Neural progenitor cell (in vitro differentiated cells): ENCODE results near the gene SLC25A1. TPM values are rescaled to one million over a fixed set of nuclear protein-coding genes. Genes with fewer than 3 reads are reported as not detected.

Experiments used
- DNase-seq: peaks from one replicate; pipeline ENCODE4 v3.0.0-alpha.2; 2016; ENCODE audit warnings: low spot score
- H2AFZ ChIP-seq: fragments of 200-600 bp; sonication (generic); replicated peaks from 2 replicates; pipeline ENCODE4 v1.6.1; 2016; ENCODE audit warnings: antibody characterized with exemption
- H3F3A ChIP-seq: fragments of 200-600 bp; sonication (generic); 2 replicates; pipeline ENCODE4 v1.6.1; 2016; ENCODE audit warnings: antibody characterized with exemption, low read depth
- H3K27ac ChIP-seq: fragments of 200-600 bp; sonication (generic); 2 replicates; pipeline ENCODE4 v1.5.1; 2016; ENCODE audit warnings: mild to moderate bottlenecking
- H3K27me3 ChIP-seq: fragments of 200-600 bp; sonication (generic); 2 replicates; pipeline ENCODE4 v1.6.1; 2016; ENCODE audit warnings: mild to moderate bottlenecking, moderate library complexity
- H3K36me3 ChIP-seq: fragments of 200-600 bp; sonication (generic); 2 replicates; pipeline ENCODE4 v1.5.1; 2016
- H3K4me1 ChIP-seq: fragments of 200-600 bp; sonication (generic); 2 replicates; pipeline ENCODE4 v1.6.1; 2016; ENCODE audit warnings: mixed run types
- H3K4me2 ChIP-seq: fragments of 200-600 bp; sonication (generic); 2 replicates; pipeline ENCODE4 v1.6.1; 2016
- H3K4me3 ChIP-seq: fragments of 200-600 bp; sonication (generic); 2 replicates; pipeline ENCODE4 v1.5.1; 2016
- H3K79me2 ChIP-seq: fragments of 200-600 bp; sonication (generic); 2 replicates; pipeline ENCODE4 v1.6.1; 2016; ENCODE audit warnings: low read depth
- H3K9ac ChIP-seq: fragments of 200-600 bp; sonication (generic); 2 replicates; pipeline ENCODE4 v1.6.1; 2016
- H3K9me3 ChIP-seq: fragments of 200-600 bp; sonication (generic); 2 replicates; pipeline ENCODE4 v1.5.1; 2016; ENCODE audit warnings: low read depth
- H4K20me1 ChIP-seq: fragments of 200-600 bp; sonication (generic); 2 replicates; pipeline ENCODE4 v1.6.1; 2016; ENCODE audit warnings: low read depth
- H3K27ac Mint-ChIP-seq: 3 replicates; pipeline ENCODE4 v1.8.0; 2021; ENCODE audit warnings: mixed read lengths
- H3K27me3 Mint-ChIP-seq: 2 replicates; pipeline ENCODE4 v1.8.0; 2022; ENCODE audit warnings: low read depth, mild to moderate bottlenecking, inconsistent platforms, moderate library complexity, mixed read lengths; ENCODE audit not compliant: insufficient read depth
- H3K36me3 Mint-ChIP-seq: 3 replicates; pipeline ENCODE4 v1.8.0; 2021; ENCODE audit warnings: mixed read lengths
- H3K4me1 Mint-ChIP-seq: 3 replicates; pipeline ENCODE4 v1.8.0; 2021; ENCODE audit warnings: mixed read lengths
- H3K4me3 Mint-ChIP-seq: 3 replicates; pipeline ENCODE4 v1.8.0; 2021; ENCODE audit warnings: mild to moderate bottlenecking, moderate library complexity, mixed read lengths
- H3K9me3 Mint-ChIP-seq: 3 replicates; pipeline ENCODE4 v1.8.0; 2020; ENCODE audit warnings: mixed read lengths
- CTCF ChIP-seq: fragments of 200-600 bp; sonication (generic); IDR thresholded peaks from 2 replicates; pipeline ENCODE4 v1.5.1; 2017; ENCODE audit warnings: antibody characterized with exemption, mild to moderate bottlenecking
- EZH2 ChIP-seq: fragments of 200-600 bp; sonication (generic); IDR thresholded peaks from 2 replicates; pipeline ENCODE4 v1.6.1; 2017; ENCODE audit warnings: antibody characterized with exemption, mild to moderate bottlenecking, moderate library complexity
- EZH2phosphoT487 ChIP-seq: fragments of 200-600 bp; sonication (generic); IDR thresholded peaks from 2 replicates; pipeline ENCODE4 v1.6.1; 2017; ENCODE audit warnings: antibody characterized with exemption
- total RNA-seq: library from RNA; depleted of rRNA; stranded (reverse); fragments of >200 nt; gene quantifications from 2 replicates; pipeline ENCODE4 v1.2.3, GENCODE V29; 2015; ENCODE audit warnings: low replicate concordance

SLC25A1 gene
- total RNA-seq, 1 donor from 2014 or later = 28.6 TPM

GRCh38 chr22:19223110-19223509 lies 44.6 kb upstream of the SLC25A1 start:
- Histone ChIP-seq H3K79me2 (no peaks in the 10 kb centered on the region), H3K9me3 (no peaks in the 10 kb centered on the region), H3K4me3 (no peak overlapping the region), H3K36me3 (no peaks in the 10 kb centered on the region), H3K4me2 (no peak overlapping the region), H3K27ac (no peak overlapping the region), H3K27me3 (no peaks in the 10 kb centered on the region), H3F3A (peaks cover 8% of the 10 kb centered on the region), H3K9ac (no peak overlapping the region), H4K20me1 (peaks cover 7% of the 10 kb centered on the region), H2AFZ (no peak overlapping the region), H3K4me1 (peaks cover 4% of the 10 kb centered on the region)
- Mint-ChIP-seq H3K27me3 (peaks cover 6% of the 10 kb centered on the region), H3K4me3 (no peak overlapping the region), H3K9me3 (no peaks in the 10 kb centered on the region), H3K27ac (no peak overlapping the region), H3K4me1 (peaks cover 4% of the 10 kb centered on the region), H3K36me3 (peaks cover 18% of the 10 kb centered on the region)
- DNase-seq = no peak
- TF ChIP-seq EZH2 = no peak
- TF ChIP-seq EZH2phosphoT487 = no peak
- TF ChIP-seq CTCF = no peak

GRCh38 chr22:19222242-19223005 lies 43.9 kb upstream of the SLC25A1 start:
- H3K36me3 ChIP-seq = no peaks in the 10 kb centered on the region
- H3K4me2 ChIP-seq = no peak overlapping the region
- no peaks in the 10 kb centered on the region for H3K9me3 ChIP-seq
- peaks cover 9% of the 10 kb centered on the region for H4K20me1 ChIP-seq
- H3K27ac ChIP-seq = no peak overlapping the region
- Mint-ChIP-seq H3K36me3 (peaks cover 18% of the 10 kb centered on the region), H3K4me1 (peaks cover 8% of the 10 kb centered on the region), H3K27me3 (peaks cover 6% of the 10 kb centered on the region), H3K27ac (no peak overlapping the region), H3K4me3 (no peak overlapping the region), H3K9me3 (no peaks in the 10 kb centered on the region)
- H3K9ac ChIP-seq = no peak overlapping the region
- no peak for TF ChIP-seq CTCF
- no peak for TF ChIP-seq EZH2
- TF ChIP-seq EZH2phosphoT487 = no peak
- peaks cover 11% of the 10 kb centered on the region for H3K4me1 ChIP-seq
- no peak overlapping the region for H2AFZ ChIP-seq
- no peaks in the 10 kb centered on the region for H3K27me3 ChIP-seq
- no peaks in the 10 kb centered on the region for H3K79me2 ChIP-seq
- no peak for DNase-seq
- no peak overlapping the region for H3K4me3 ChIP-seq
- peaks cover 13% of the 10 kb centered on the region for H3F3A ChIP-seq

DNA sequence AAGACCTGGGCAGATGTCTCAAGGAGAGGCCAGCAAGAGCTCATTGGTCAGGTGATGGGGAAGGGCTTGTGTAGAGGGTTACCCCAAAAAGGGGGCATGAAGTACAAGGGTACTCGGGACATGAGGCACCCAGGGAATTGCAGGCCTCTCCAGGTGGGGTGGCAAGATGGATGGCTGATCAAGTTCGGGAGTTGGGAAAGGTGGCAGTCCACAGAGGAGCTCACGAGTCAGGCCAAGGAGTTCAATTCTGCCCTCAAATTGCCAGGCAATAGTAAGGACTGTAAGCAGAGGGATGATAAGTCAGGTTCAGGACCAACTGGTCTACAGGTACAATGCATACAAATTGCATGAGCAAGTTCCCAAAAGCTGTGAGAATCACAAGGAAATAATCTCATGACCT lies 42.3 kb upstream of the SLC25A1 start:
- Histone ChIP-seq H3K9me3 (no peaks in the 10 kb centered on the region), H3K27ac (no peak overlapping the region), H2AFZ (no peak overlapping the region), H3K27me3 (no peaks in the 10 kb centered on the region), H3K9ac (no peak overlapping the region), H3F3A (peaks cover 13% of the 10 kb centered on the region), H3K36me3 (no peaks in the 10 kb centered on the region), H3K4me2 (no peak overlapping the region), H3K79me2 (no peaks in the 10 kb centered on the region), H3K4me3 (no peak overlapping the region), H4K20me1 (peaks cover 9% of the 10 kb centered on the region), H3K4me1 (peaks cover 11% of the 10 kb centered on the region)
- H3K27ac Mint-ChIP-seq = no peak overlapping the region
- TF ChIP-seq EZH2 (no peak), CTCF (no peak), EZH2phosphoT487 (no peak)
- peaks cover 11% of the 10 kb centered on the region for H3K4me1 Mint-ChIP-seq
- H3K9me3 Mint-ChIP-seq = no peaks in the 10 kb centered on the region
- H3K4me3 Mint-ChIP-seq = peak overlapping the region; percentile 59
- H3K27me3 Mint-ChIP-seq = peaks cover 3% of the 10 kb centered on the region
- H3K36me3 Mint-ChIP-seq = peaks cover 18% of the 10 kb centered on the region
- DNase-seq = no peak
